PC-3 (cell line): ENCODE results near the gene EFHC2.
"Not testable (repeated sequence)": the region's sequence is repeated elsewhere in the genome, so short reads cannot be mapped to it uniquely, and the experiment has no call there.

Experiments used
- EZH2 ChIP-seq: fragments of 300-600 bp; sonication (generic); IDR thresholded peaks from one replicate; pipeline ENCODE4 v1.6.1; 2017; ENCODE audit warnings: antibody characterized with exemption, mild to moderate bottlenecking, low read length; ENCODE audit not compliant: unreplicated experiment
- TF ChIP-seq, protein P1 (sequence below): fragments of 300-600 bp; sonication (generic); conservative IDR thresholded peaks from 2 replicates; pipeline ENCODE4 v1.5.1; 2017; ENCODE audit warnings: antibody characterized with exemption, low read depth, mild to moderate bottlenecking, low read length

DNA sequence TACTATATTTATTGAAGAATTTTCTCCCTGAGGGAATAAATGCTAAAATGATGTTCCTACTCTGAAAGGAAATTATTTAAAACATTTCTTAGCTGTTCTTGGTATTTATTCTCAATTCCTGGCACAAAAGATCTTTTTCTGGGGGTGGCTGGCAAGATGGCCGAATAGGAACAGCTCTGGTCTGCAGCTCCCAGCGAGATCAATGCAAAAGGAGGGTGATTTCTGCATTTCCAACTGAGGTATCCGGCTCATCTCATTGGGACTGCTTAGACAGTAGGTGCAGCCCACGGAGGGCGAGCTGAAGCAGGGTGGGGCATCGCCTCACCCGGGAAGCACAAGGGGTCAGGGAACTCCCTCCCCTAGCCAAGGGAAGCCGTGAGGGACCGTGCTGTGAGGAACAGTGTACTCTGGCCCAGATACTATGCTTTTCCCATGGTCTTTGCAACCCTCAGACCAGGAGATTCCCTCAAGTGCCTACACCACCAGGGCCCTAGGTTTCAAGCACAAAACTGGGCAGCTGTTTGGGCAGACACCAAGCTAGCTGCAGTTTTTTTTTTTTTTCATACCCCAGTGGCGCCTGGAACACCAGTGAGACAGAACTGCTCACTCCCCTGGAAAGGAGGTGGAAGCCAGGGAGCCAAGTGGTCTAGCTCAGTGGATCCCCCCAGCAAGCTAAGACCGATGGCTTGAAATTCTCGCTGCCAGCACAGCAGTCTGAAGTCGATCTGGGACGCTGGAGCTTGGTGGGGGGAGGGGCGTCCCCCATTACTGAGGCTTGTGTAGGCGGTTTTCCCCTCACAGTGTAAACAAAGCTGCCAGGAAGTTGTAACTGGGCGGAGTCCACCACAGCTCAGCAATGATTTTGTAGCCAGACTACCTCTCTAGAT is 90.5 kb downstream of the EFHC2 start:
- TF ChIP-seq, protein P1, sequence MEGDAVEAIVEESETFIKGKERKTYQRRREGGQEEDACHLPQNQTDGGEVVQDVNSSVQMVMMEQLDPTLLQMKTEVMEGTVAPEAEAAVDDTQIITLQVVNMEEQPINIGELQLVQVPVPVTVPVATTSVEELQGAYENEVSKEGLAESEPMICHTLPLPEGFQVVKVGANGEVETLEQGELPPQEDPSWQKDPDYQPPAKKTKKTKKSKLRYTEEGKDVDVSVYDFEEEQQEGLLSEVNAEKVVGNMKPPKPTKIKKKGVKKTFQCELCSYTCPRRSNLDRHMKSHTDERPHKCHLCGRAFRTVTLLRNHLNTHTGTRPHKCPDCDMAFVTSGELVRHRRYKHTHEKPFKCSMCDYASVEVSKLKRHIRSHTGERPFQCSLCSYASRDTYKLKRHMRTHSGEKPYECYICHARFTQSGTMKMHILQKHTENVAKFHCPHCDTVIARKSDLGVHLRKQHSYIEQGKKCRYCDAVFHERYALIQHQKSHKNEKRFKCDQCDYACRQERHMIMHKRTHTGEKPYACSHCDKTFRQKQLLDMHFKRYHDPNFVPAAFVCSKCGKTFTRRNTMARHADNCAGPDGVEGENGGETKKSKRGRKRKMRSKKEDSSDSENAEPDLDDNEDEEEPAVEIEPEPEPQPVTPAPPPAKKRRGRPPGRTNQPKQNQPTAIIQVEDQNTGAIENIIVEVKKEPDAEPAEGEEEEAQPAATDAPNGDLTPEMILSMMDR: not testable (repeated sequence)
- not testable (repeated sequence) for TF ChIP-seq EZH2
